SW 1271 (cell line): ENCODE measurements around the gene CDK5RAP3.
A peak's percentile ranks its signal among the peaks of the same experiment; 100 is the strongest.
"Not testable (repeated sequence)": the region's sequence is repeated elsewhere in the genome, so short reads cannot be mapped to it uniquely, and the experiment has no call there.

Experiments used
- DNase-seq, 2 experiments: peaks; one replicate each; lab custom pipeline; 2025; lab: John Stamatoyannopoulos, UW

CDK5RAP3 gene

GRCh38 chr17:47970725-47971499, at the start of gene CDK5RAP3:
Gene CDK5RAP3 (plus strand): TSS chr17:47971113. CDS start chr17:47971147, 34 bp downstream.
- peak; percentile 94 to 99 for DNase-seq

GRCh38 chr17:47924785-47925677, 45.9 kb upstream of the CDK5RAP3 start:
- no peak for DNase-seq

- no peak for DNase-seq
Observed at GRCh38 chr17:47925678-47925988, 45.3 kb upstream of the CDK5RAP3 start.

GRCh38 chr17:47927821-47928400, 43.0 kb upstream of the CDK5RAP3 start:
- DNase-seq = no peak

- no peak for DNase-seq
Observed at GRCh38 chr17:47928415-47928814, 42.5 kb upstream of the CDK5RAP3 start.

- no peak for DNase-seq
Observed at GRCh38 chr17:47929218-47930000, 41.5 kb upstream of the CDK5RAP3 start.

GRCh38 chr17:47931848-47932247, 39.1 kb upstream of the CDK5RAP3 start:
- DNase-seq = no peak

- no peak for DNase-seq
Observed at GRCh38 chr17:47934856-47935255, 36.1 kb upstream of the CDK5RAP3 start.

- DNase-seq = not testable (repeated sequence)
Observed at GRCh38 chr17:47935468-47935867, 35.4 kb upstream of the CDK5RAP3 start.

- DNase-seq = peak in 1 of 2 experiments; percentile 17
Observed at GRCh38 chr17:47935961-47936360, 35.0 kb upstream of the CDK5RAP3 start.

- DNase-seq = no peak
Observed at GRCh38 chr17:47937941-47938340, 33.0 kb upstream of the CDK5RAP3 start.

GRCh38 chr17:47941246-47942095, 29.4 kb upstream of the CDK5RAP3 start, which contains the start of gene PNPO:
Gene PNPO (plus strand): TSS chr17:47941571. CDS start chr17:47941676, 105 bp downstream.
- DNase-seq = peak; percentile 96 to 99

GRCh38 chr17:47942096-47942510, 28.8 kb upstream of the CDK5RAP3 start:
- no peak for DNase-seq

GRCh38 chr17:47942568-47942967, 28.3 kb upstream of the CDK5RAP3 start:
- no peak for DNase-seq

- DNase-seq = no peak
Observed at GRCh38 chr17:47945080-47945479, 25.8 kb upstream of the CDK5RAP3 start.

- DNase-seq = no peak
Observed at GRCh38 chr17:47945529-47946508, 25.1 kb upstream of the CDK5RAP3 start.

- no peak for DNase-seq
Observed at GRCh38 chr17:47946516-47946915, 24.4 kb upstream of the CDK5RAP3 start.

GRCh38 chr17:47946929-47947397, 23.9 kb upstream of the CDK5RAP3 start:
- peak; percentile 64 to 82 for DNase-seq

GRCh38 chr17:47948706-47949196, 22.2 kb upstream of the CDK5RAP3 start:
- DNase-seq = no peak
